OCI-M1 (cell line): ENCODE data around the gene ZFYVE28.
"Not testable (repeated sequence)": the region's sequence is repeated elsewhere in the genome, so short reads cannot be mapped to it uniquely, and the experiment has no call there.

Experiments
- DNase-seq: peaks from one replicate; lab custom pipeline; 2025; lab: John Stamatoyannopoulos, UW

Gene ZFYVE28

GRCh38 chr4:2286904-2287593 lies 131.4 kb downstream of the ZFYVE28 start:
- DNase-seq, result no peak

GRCh38 chr4:2285613-2286381 lies 132.6 kb downstream of the ZFYVE28 start:
- no peak for DNase-seq

- no peak for DNase-seq
Observed at GRCh38 chr4:2284934-2285612, 133.4 kb downstream of the ZFYVE28 start.

- DNase-seq, result no peak
Observed at GRCh38 chr4:2284161-2284933, 134.1 kb downstream of the ZFYVE28 start.

DNA sequence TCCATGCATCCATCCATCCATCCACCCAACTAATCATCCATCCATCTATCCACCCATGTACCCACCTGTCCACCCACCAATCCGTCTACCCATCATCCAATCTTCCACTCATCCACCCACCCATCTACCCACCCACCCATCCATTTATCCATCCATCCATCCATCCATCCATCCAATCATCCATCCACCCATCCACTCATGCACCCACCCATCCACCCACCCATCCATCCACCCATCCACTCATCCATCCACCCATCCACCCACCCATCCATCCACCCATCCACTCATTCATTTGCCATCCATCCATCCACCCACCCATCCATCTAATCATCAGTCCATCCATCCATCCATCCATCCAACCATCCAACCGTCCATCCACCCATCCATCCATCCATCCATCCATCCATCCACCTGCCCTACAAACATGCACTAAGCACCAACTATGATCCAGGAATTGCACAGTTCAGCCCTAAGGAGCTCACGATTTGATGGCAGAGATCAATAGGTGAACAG lies 135.2 kb downstream of the ZFYVE28 start:
- DNase-seq, result no peak

DNA sequence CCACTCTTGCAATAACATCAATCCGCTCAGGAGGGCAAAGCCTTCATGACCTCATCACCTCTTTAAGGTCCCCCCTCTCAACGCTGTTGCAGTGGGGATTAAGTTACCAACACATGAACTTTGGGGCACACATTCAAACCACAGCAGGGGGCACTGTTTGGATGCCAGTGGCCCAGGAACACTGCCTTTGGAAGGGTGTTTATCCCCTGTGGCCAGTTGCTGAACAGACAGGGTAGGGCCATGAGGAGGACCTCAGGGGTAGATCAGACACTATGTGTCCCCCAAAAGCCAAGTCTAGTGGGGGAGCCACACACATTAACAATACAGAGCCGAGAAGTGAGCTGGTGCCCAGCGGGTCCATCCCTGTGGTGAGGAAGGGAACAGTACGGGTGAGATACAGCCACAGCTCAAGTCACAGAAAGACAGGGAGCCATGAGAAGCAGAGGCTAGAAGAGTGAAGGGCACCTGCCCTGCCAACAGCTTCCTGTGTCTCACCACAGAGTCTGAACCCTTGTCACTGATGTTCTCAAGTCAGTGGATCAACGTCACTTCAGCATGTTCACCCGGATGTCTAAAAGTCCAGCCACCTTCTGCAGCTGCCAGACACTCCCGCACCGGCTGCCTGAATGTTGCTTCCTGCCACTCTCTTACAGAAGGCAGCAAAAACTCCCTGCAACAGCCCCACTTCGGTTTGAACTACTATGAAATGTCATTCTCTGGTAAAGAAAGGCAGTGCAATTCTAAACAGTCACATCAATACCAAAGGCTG lies 136.7 kb downstream of the ZFYVE28 start:
- no peak for DNase-seq

GRCh38 chr4:2280531-2281300 lies 137.7 kb downstream of the ZFYVE28 start:
- no peak for DNase-seq

- DNase-seq, result no peak
Observed at GRCh38 chr4:2277956-2278355, 140.5 kb downstream of the ZFYVE28 start.

- DNase-seq, result no peak
Observed at GRCh38 chr4:2276581-2277325, 141.7 kb downstream of the ZFYVE28 start.

- DNase-seq, result no peak
Observed at GRCh38 chr4:2275546-2276251, 142.7 kb downstream of the ZFYVE28 start.

- not testable (repeated sequence) for DNase-seq
Observed at GRCh38 chr4:2275044-2275397, 143.4 kb downstream of the ZFYVE28 start.

DNA sequence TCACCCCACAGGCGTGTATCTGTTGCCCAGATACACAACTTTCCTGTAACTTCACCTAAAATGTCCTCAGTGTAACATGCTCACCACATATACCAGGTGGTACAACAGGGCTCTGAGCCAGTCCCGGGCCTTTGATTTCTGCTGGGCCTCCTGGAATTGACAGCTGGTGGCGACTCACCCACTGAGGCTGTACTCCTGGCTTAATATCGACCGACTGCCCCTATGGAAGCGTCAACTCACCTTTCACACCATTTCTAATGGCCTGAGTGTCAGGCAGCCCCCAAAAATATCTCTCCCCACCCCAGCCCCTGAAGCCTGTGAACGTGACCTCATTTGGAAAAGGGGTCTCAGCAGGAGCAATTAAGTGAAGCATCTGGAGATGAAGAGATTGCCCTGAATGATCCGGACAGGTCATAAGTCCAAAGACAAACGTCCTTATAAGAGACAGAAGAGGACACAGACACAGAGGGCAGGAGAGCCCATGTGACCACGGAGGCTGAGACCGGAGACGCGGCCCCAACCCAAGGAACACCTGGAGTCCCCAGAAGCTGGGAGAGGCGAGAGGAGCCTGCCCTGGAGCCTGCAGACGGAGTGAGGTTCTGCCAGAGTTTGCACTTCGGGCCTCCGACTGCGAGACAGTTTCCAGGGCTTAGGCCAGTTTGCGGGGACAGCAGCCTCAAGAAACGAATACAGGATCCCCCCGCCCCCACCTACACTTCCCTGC lies 144.0 kb downstream of the ZFYVE28 start:
- no peak for DNase-seq

DNA sequence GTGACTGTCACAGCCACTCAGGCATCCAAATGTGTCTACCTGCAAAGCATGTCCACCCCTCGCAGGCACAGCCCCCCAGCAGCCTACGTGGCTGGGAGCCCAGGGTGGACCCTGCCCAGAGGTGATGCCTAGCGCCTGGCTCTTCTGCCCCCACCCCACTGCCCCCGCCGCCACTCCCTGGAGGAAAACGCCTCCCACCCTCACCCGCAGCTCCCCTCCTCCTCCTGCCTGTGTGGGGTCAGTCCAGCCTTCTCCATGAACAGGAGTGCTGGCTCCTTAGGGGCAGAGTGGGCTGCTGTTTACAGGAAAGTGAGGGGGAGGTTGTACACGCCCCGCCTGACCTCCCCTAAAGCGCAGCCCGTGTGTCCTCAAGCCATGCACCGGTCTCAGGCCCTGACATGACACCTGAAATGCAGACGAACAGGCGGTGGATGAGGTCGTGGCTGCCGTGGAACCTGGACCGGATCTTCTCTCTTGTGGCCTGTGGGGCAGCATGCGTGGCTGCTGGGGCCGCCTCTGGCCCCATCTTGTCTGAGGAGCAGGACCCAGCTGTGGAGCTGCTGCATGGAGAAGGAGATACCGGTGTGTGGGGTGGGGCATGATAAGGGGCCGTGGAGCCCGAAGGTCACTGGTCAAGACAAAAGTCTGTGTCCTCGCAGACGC lies 144.7 kb downstream of the ZFYVE28 start:
- no peak for DNase-seq

DNA sequence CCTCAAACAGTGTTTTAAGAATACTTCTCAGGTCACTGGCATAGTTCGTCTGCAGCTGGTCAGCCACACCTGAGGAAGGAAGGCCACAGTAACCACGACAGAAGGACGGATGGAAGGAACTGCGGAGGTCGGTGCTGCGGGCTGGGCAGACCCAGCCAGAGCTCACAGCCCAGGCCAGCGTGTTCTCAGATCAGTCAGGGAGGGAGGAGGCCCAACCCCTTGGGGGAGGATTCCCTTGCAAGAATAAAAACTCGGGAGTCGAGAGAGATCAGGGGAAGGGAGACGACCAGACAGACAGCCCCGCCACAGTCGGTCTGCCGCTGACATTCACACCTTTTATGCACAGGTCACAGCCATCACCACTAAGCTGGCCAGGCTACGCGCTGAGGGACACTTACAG lies 145.2 kb downstream of the ZFYVE28 start:
- no peak for DNase-seq

DNA sequence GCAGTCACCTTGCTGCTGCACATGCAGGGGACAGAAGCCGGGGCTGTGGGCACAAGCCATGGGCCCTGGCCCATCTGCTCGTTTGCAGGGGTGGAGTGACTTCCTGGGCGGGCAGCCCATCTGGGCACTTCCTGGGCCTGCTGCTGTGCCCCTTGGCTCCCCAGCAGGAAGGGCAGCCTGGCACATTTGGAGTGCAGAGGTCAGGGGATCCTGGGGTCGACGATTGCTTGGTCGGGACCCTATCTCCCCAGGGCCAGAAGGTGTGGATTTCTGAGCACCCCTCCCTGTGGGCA lies 145.7 kb downstream of the ZFYVE28 start:
- no peak for DNase-seq

- no peak for DNase-seq
Observed at GRCh38 chr4:2272026-2272827, 146.2 kb downstream of the ZFYVE28 start.

- DNase-seq, result no peak
Observed at GRCh38 chr4:2271279-2272025, 147.0 kb downstream of the ZFYVE28 start.
